Middle frontal gyrus (tissue), 1 donor: Measurements from ENCODE around the gene LMAN2L.

ENCODE experiments used
- DNase-seq: peaks from one replicate; pipeline ENCODE4 v3.0.0-alpha.2; 2015; ENCODE audit warnings: low spot score; ENCODE audit errors: extremely low spot score

Gene LMAN2L

DNA sequence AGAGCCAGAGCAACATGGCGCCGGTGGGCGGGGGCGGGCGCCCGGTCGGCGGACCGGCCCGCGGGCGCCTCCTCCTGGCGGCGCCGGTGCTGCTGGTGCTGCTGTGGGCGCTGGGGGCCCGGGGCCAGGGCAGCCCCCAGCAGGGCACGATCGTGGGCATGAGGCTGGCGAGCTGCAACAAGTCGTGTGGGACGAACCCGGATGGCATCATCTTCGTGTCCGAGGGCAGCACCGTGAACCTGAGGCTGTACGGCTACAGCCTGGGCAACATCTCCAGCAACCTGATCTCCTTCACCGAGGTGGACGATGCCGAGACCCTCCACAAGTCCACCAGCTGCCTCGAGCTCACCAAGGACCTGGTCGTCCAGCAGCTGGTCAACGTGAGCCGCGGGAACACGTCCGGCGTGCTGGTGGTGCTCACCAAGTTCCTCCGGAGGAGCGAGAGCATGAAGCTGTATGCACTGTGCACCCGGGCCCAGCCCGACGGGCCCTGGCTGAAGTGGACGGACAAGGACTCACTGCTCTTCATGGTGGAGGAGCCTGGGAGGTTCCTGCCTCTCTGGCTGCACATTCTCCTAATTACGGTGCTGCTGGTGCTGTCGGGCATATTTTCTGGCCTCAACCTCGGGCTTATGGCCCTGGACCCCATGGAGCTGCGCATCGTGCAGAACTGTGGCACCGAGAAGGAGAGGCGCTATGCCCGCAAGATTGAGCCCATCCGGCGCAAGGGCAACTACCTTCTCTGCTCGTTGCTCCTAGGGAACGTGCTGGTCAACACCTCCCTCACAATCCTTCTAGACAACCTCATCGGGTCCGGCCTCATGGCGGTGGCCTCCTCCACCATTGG, 21.3 kb upstream of the LMAN2L start:
- DNase-seq, result no peak

DNA sequence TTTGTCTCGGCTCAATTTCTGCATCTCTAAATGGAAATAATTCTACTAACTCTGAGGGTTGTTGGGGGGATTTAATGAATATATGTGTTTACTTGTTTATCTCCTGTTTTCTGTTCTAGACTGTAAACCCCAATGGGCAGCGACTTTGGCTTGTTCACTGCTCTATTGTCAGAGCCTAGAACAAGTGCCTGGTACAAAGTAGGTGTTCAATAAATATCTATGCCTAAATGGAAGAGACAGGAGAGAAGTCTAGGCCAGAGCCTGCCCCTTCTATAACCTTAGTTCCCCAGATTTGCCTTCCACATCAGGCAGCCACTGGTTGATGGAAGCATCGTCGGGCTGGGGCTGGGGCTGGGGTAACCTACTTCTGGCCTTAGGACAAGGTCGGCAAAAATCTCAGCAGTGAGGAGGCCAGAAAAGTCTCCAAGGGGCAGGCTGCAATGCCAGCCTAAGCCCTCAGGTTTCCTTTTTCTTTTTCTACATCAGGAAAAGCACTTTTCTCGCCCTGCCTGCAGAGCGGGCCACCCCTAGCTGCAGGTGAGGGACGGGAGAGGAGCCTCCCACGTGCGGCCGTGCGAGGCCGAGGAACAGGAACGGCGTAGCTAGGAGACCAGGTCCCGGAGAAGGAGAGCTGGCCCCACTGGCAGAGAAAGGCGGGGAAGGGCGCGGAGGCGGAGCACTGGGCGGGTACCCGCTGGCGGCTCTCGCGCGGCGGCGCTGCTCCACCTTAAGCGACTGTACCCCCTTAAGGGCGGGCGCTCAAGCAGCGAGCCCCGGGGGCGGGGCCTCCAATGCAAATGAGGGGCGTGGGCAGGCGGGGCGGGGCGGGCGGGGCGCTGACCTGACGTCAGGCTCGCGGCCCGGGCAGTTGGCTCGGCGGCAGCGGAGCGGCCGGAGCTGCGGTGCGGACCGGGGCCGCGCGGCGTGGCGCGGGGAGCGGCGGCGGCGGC, 20.4 kb upstream of the LMAN2L start, which contains the start of gene CNNM4:
Gene CNNM4, plus strand, starts transcription at position 867 of the 950 bp plus-strand sequence. CDS start 98 bp downstream, outside the sequence.
- DNase-seq, result peak; percentile 84

- no peak for DNase-seq
These were observed 19.7 kb upstream of the LMAN2L start for GRCh38 chr2:96759548-96759947.

DNA sequence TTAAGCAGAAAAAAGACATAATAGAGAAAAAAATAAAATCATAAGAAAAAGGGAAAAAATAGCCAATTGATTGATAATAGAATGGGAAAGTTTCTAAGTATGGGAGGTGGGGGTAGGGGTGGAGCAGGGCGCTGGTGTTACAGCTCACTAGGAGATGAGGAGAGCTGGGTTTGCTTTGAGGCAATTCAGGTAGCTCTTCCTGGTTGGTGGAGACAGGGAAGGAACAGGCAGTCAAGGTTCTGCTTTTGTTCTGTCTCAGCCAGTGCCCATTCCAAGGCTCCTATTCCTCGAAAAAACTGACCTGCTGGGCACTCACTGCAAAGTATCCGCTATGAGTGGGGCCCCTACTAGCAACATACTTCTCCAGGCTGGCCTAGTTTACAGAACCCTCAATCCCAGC, 19.1 kb upstream of the LMAN2L start:
- DNase-seq, result no peak

DNA sequence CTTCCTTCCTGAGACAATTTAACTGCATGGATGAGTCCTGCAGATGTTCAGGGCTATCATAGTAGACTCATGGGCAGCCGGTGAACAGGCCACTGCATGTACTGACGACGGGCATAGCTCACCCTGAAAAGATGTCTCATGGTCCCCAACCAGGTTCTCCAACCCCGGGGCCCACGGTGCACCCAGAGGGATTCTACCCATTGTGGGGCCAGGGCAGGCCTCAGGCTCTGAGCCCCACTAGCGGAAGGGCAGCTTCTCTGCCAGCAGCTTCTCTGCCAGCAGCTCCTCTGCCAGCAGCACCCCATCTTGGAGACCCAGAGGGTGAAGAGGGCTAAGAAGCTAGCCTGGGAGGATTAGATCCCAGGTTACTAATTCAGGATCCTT, 17.6 kb upstream of the LMAN2L start:
- no peak for DNase-seq

DNA sequence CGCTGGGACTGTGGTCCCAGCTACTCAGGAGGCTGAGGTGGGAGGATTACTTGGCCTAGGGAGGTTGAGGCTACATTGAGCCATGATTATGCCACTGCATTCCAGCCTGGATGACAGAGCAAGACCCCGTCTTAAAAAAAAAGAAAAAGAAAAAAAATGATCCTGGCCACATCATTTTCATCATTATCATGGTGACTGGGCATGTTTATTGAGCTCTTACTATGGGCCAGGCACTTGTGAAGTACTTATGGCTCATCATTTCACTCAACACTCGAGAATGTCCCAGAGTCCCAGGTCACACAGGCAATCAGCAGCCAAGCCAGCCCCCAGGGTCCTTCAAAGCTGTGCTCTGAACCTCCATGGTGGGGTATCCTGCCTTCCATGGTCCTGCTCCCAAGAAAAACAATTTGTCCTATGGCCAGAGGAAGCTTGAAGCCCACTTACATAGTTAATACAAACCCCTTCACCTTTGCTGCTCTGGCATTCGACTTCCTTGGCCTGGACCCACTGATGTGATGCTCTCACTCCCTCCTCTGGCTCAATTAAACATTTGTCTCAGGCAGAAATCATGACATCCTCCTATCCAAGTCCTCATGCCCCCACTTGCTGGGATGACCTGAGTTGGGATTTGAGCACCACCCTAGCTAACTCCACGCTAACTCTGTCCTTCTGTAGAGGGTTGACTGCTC, 17.1 kb upstream of the LMAN2L start:
- no peak for DNase-seq

GRCh38 chr2:96754317-96754716, 14.5 kb upstream of the LMAN2L start:
- no peak for DNase-seq

DNA sequence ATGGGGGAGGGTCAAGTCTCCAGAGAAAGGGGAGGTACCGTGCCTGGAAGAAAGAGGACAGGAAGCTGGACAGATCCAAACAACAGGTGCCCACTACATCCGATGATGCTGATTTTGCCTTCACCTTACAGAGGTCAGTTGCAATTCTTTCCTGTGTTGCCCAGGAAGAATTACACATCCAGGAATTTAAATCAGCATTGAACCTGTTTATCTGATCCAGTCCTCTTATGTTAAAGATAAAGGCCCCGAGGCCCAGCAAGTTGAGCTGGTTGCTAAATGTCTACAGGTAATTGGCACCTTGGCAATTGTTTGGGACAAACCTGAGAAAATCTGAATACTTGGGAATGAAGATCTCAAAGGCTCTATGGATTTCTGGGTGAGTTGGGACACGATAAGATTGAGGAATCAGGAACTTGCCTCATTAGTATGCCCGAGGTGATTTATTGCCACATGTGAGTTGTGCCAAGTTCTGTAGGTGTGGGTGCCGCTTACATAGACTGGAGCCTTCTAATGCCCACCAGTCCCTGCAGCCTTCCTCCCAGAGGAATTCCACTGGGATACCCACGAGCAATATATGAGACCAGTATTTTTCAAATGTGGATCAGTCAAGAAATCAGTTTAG, 13.9 kb upstream of the LMAN2L start:
- no peak for DNase-seq

DNA sequence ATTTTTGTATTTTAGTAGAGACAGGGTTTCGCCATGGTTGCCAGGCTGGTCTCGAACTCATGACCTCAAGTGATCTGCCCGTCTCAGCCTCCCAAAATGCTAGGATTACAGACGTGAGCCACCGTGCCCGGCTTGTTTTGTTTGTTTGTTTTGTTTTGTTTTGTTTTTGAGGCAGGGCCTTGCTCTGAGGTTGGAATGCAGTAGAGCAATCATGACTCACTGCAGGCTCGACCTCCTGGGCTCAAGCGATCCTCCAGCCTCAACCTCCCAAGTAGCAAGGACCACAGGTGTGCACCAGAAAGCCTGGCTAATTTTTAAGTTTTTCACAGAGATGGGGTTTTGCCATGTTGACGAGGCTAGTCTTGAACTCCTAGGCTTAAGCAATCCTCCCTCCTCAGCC, 11.9 kb upstream of the LMAN2L start:
- DNase-seq, result no peak

- no peak for DNase-seq
These were observed 7.3 kb upstream of the LMAN2L start for GRCh38 chr2:96747061-96747617.

DNA sequence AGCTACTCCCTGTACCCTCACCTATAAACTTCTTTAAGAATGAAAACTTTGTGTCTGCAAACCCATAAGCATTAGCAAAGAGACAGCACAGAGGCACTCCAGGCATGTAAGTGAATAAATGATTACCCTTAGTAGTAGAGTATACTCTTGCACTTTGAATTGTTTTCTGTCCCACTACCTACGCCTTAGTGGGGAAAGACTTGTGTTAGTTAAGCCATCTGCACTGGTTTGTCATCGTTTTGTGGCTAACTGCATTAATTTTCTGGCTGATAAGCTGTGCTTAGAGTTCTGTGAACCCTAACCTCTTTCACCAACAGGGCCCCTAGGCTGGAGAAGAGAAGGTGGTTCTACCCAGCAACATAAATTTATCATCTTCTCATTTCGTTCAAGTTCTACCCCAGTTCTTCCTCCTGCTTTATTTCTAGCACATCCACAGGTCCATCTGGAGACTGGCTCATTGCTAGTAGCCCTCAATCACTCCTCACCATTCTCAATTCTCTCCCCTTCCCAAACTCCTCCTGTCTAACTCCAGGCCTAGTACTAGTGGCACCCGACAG, 710 bp downstream of the LMAN2L start:
- DNase-seq, result no peak

DNA sequence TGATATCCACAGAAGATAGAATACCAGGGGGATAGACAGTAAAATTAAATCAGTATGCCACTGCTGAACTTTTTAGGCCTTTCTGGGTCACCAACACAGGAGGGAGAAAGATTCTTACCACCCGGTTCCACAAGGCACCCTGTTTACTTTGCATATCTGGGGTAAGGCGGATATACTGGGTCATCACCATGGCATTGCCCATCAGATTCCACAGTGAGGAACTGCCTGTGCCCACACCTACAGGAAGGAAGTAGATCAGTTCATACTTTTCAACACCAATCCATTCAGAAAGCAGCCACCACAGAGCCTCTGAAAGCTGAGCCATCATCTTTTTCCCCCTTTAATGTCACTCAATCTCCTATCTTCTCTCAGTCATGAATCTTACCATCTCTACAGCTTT, 2.0 kb downstream of the LMAN2L start:
- no peak for DNase-seq

GRCh38 chr2:96737251-96737650, 2.6 kb downstream of the LMAN2L start:
- DNase-seq, result no peak

DNA sequence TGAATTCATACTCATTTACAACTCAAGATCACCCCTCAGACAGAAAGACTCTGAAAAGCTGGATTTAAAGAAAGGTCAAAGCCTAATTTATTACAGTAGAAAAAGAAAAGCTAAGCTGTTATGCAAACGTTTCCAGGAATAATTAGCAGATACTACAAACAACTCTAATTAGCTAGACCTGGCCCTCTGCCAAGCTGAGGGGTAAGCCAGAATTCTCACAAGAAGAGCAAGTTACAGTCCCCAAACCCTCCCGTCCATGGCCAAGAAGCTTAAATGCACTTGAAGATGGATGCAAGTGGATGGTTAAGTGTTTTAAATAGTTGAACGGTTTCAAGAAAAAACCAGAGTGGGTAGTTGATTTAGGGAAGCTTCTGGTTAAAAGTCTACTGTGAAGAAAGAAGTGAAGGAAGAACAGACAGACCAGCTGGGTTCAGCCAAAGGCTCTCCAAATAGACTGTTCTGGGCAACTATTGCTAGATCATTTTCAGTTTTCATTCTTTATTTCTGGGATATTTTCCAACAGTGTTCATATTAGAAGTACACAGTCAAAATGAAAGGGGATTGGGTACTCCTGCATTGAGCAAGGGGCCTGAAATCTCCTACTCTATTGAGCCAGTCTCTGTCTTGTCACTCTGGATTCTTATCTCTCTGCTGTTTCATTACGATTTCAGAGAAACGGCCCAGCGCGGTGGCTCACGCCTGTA, 4.8 kb downstream of the LMAN2L start:
- DNase-seq, result no peak

- DNase-seq, result no peak
These were observed 5.9 kb downstream of the LMAN2L start for GRCh38 chr2:96733931-96734330.

DNA sequence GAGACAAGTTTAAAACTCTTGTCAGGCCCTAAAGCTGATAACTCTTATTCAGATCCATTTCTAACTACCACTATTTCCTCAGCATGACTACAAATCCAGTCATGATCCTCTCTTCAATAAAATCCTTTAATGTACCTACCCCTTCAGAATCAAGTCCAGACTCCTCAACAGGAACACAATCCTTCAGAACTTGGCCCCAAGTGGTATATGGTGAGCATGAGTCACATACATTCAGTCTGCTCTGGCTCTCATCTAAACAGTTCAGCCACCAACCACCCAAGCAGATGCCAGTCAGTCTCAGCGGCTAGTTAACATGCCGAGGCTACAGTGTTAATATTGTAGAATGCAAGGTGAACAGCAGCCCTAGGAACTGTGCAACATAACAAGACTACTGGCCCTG, 9.7 kb downstream of the LMAN2L start:
- DNase-seq, result no peak

- DNase-seq, result no peak
These were observed 10.1 kb downstream of the LMAN2L start for GRCh38 chr2:96729748-96730147.

GRCh38 chr2:96727431-96727830, 12.4 kb downstream of the LMAN2L start:
- DNase-seq, result no peak

DNA sequence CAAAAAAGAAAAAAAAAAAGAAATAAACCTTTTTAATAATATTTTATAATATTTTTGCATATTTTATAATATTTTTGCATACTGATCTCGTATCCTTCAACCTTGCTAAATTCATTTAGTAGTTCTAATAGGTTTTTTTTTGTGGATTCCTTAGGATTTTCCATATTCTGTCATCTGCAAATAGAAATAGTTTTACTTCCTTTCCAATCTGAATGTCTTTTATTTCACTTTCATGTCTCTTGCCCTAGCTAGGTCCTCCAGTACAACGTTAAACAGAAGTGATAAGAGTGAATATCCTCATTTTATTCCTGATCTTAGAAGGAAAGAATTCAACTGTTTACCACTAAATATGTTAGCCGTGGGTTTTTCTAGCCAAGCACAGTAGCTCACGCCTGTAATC, 13.7 kb downstream of the LMAN2L start:
- DNase-seq, result no peak

DNA sequence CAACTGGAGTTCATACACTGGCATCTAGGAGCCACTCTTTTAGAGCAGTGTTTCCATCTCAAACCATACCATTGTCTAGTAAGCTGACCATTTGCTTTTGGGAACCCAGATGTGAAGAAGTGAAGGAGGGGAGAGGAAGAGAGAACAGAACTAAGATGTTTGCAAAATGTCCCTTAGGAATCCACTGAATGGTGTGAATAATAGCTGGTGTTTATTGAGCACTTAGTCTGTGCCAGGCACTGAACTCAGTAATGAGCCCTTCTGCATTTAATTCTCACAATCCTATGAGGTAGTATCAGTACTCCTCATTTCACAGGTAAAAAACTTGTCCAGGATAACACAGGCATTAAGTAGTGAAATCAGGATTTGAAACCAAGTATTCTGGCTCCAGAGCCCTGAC, 23.5 kb downstream of the LMAN2L start:
- no peak for DNase-seq
